Natural killer cell treated with Interleukin-12 subunit alpha and Interleukin-12 subunit beta and Interleukin-15 and Interleukin-18, amount 100 ng/mL, for 72 hours (primary cell): ENCODE results near the gene SOHLH1. TPM values are rescaled to one million over a fixed set of nuclear protein-coding genes. Genes with fewer than 3 reads are reported as not detected.

Experiments
- ATAC-seq, 2 donors: fragments of 150-1000 bp; cut with Tn5 transposase in 1 of 2; sonication (Bioruptor Pico), chemical (Tn5 transposase) in 1 of 2; 2 replicates each; pipeline ENCODE4 v1.10.0; 2021
- DNase-seq: peaks from one replicate; pipeline ENCODE4 v3.0.0; 2022; ENCODE audit warnings: low spot score
- H3K27ac Mint-ChIP-seq, 2 donors: 1 replicate in 1 of 2; 2 replicates in 1 of 2; pipeline ENCODE4 v1.8.0; 2022; ENCODE audit warnings: mixed read lengths in 2 of 2, mild to moderate bottlenecking in 1 of 2, moderate library complexity in 1 of 2
- H3K27me3 Mint-ChIP-seq, 2 donors: 1 replicate in 1 of 2; 2 replicates in 1 of 2; pipeline ENCODE4 v1.8.0; 2022; ENCODE audit warnings: mixed read lengths in 2 of 2
- H3K36me3 Mint-ChIP-seq: one replicate; pipeline ENCODE4 v1.8.0; 2022; ENCODE audit warnings: mixed read lengths
- H3K4me1 Mint-ChIP-seq, 2 donors: 1 replicate in 1 of 2; 2 replicates in 1 of 2; pipeline ENCODE4 v1.8.0; 2022; ENCODE audit warnings: low read depth in 2 of 2, mixed read lengths in 2 of 2, mild to moderate bottlenecking in 1 of 2
- H3K4me3 Mint-ChIP-seq: one replicate; pipeline ENCODE4 v1.8.0; 2022; ENCODE audit warnings: mixed read lengths
- H3K9me3 Mint-ChIP-seq: 2 replicates; pipeline ENCODE4 v1.8.0; 2022; ENCODE audit warnings: mixed read lengths
- total RNA-seq, 2 donors: library from RNA; stranded (reverse); gene quantifications; one replicate each; pipeline ENCODE4 v1.2.3, GENCODE V29; 2022

SOHLH1 gene
- total RNA-seq, 2 donors from 2014 or later, result not detected

- no peaks in the 10 kb centered on the region for H3K9me3 Mint-ChIP-seq
- no peak for ATAC-seq
- H3K4me1 Mint-ChIP-seq, result no peaks in the 10 kb centered on the region
- no peak overlapping the region for H3K4me3 Mint-ChIP-seq
- H3K27ac Mint-ChIP-seq, result no peak overlapping the region
- H3K36me3 Mint-ChIP-seq, result no peaks in the 10 kb centered on the region
- H3K27me3 Mint-ChIP-seq, result no peaks in the 10 kb centered on the region
- DNase-seq, result no peak
Observed at GRCh38 chr9:135693265-135693664, 6.0 kb downstream of the SOHLH1 start.

- H3K27me3 Mint-ChIP-seq, result no peaks in the 10 kb centered on the region
- H3K4me1 Mint-ChIP-seq, result no peaks in the 10 kb centered on the region
- no peaks in the 10 kb centered on the region for H3K36me3 Mint-ChIP-seq
- H3K27ac Mint-ChIP-seq, result no peak overlapping the region
- H3K4me3 Mint-ChIP-seq, result no peak overlapping the region
- no peaks in the 10 kb centered on the region for H3K9me3 Mint-ChIP-seq
- ATAC-seq, result no peak
- DNase-seq, result no peak
Observed at GRCh38 chr9:135692410-135692809, 6.9 kb downstream of the SOHLH1 start.

GRCh38 chr9:135690836-135691570, 8.3 kb downstream of the SOHLH1 start:
- ATAC-seq, result no peak
- no peak overlapping the region for H3K27ac Mint-ChIP-seq
- no peaks in the 10 kb centered on the region for H3K9me3 Mint-ChIP-seq
- H3K4me1 Mint-ChIP-seq, result no peaks in the 10 kb centered on the region
- H3K4me3 Mint-ChIP-seq, result no peak overlapping the region
- H3K36me3 Mint-ChIP-seq, result no peaks in the 10 kb centered on the region
- DNase-seq, result no peak
- H3K27me3 Mint-ChIP-seq, result no peaks in the 10 kb centered on the region

GRCh38 chr9:135689011-135689410, 10.3 kb downstream of the SOHLH1 start:
- no peaks in the 10 kb centered on the region for H3K4me1 Mint-ChIP-seq
- H3K27me3 Mint-ChIP-seq, result no peaks in the 10 kb centered on the region
- no peak overlapping the region for H3K4me3 Mint-ChIP-seq
- no peaks in the 10 kb centered on the region for H3K36me3 Mint-ChIP-seq
- DNase-seq (no peak), ATAC-seq (no peak)
- no peaks in the 10 kb centered on the region for H3K9me3 Mint-ChIP-seq
- H3K27ac Mint-ChIP-seq, result no peak overlapping the region

GRCh38 chr9:135687216-135687615, 12.1 kb downstream of the SOHLH1 start:
- no peak for ATAC-seq
- no peaks in the 10 kb centered on the region for H3K4me1 Mint-ChIP-seq
- H3K4me3 Mint-ChIP-seq, result no peak overlapping the region

GRCh38 chr9:135684691-135685090, 14.6 kb downstream of the SOHLH1 start:
- Mint-ChIP-seq H3K4me3 (no peak overlapping the region), H3K27me3 (peaks cover 0 to 2% of the 10 kb centered on the region in 2 donors), H3K36me3 (no peaks in the 10 kb centered on the region), H3K4me1 (no peaks in the 10 kb centered on the region), H3K27ac (no peak overlapping the region), H3K9me3 (no peaks in the 10 kb centered on the region)
- ATAC-seq (no peak), DNase-seq (no peak)

More at GRCh38 chr9:135687216-135687615, 12.1 kb downstream of the SOHLH1 start:
- Mint-ChIP-seq H3K9me3 (no peaks in the 10 kb centered on the region), H3K36me3 (no peaks in the 10 kb centered on the region), H3K27me3 (no peaks in the 10 kb centered on the region), H3K27ac (no peak overlapping the region)
- DNase-seq, result no peak

- Mint-ChIP-seq H3K4me3 (no peak overlapping the region), H3K9me3 (no peaks in the 10 kb centered on the region), H3K4me1 (no peaks in the 10 kb centered on the region), H3K27ac (no peak overlapping the region), H3K36me3 (no peaks in the 10 kb centered on the region), H3K27me3 (peaks cover 0 to 2% of the 10 kb centered on the region in 2 donors)
- DNase-seq (no peak), ATAC-seq (no peak)
Observed at GRCh38 chr9:135683401-135684034, 15.8 kb downstream of the SOHLH1 start.

- H3K4me1 Mint-ChIP-seq, result no peaks in the 10 kb centered on the region
- no peak for ATAC-seq
- no peak overlapping the region for H3K4me3 Mint-ChIP-seq
- H3K36me3 Mint-ChIP-seq, result no peaks in the 10 kb centered on the region
- no peak overlapping the region for H3K27ac Mint-ChIP-seq
- DNase-seq, result no peak
- H3K9me3 Mint-ChIP-seq, result no peaks in the 10 kb centered on the region
- H3K27me3 Mint-ChIP-seq, result peaks cover 0 to 2% of the 10 kb centered on the region in 2 donors
Observed at GRCh38 chr9:135681161-135681560, 18.1 kb downstream of the SOHLH1 start.

GRCh38 chr9:135680056-135680455, 19.2 kb downstream of the SOHLH1 start:
- DNase-seq, result no peak
- Mint-ChIP-seq H3K27ac (no peak overlapping the region), H3K27me3 (peaks cover 0 to 2% of the 10 kb centered on the region in 2 donors), H3K36me3 (no peaks in the 10 kb centered on the region), H3K4me1 (no peaks in the 10 kb centered on the region), H3K4me3 (no peak overlapping the region), H3K9me3 (no peaks in the 10 kb centered on the region)
- no peak for ATAC-seq

GRCh38 chr9:135678236-135679017, 20.9 kb downstream of the SOHLH1 start:
- H3K4me1 Mint-ChIP-seq, result no peaks in the 10 kb centered on the region
- H3K4me3 Mint-ChIP-seq, result no peak overlapping the region
- H3K27ac Mint-ChIP-seq, result no peak overlapping the region
- H3K36me3 Mint-ChIP-seq, result no peaks in the 10 kb centered on the region
- H3K27me3 Mint-ChIP-seq, result peaks cover 0 to 5% of the 10 kb centered on the region in 2 donors
- DNase-seq (no peak), ATAC-seq (peak in 1 of 2 donors; percentile 4)
- H3K9me3 Mint-ChIP-seq, result no peaks in the 10 kb centered on the region

GRCh38 chr9:135677641-135678168, 21.6 kb downstream of the SOHLH1 start:
- H3K4me3 Mint-ChIP-seq, result no peak overlapping the region
- H3K27ac Mint-ChIP-seq, result no peak overlapping the region
- H3K4me1 Mint-ChIP-seq, result no peaks in the 10 kb centered on the region
- no peaks in the 10 kb centered on the region for H3K36me3 Mint-ChIP-seq
- ATAC-seq (no peak), DNase-seq (no peak)
- H3K9me3 Mint-ChIP-seq, result no peaks in the 10 kb centered on the region
- peaks cover 0 to 5% of the 10 kb centered on the region in 2 donors for H3K27me3 Mint-ChIP-seq

- Mint-ChIP-seq H3K27ac (no peak overlapping the region), H3K9me3 (no peaks in the 10 kb centered on the region), H3K4me1 (no peaks in the 10 kb centered on the region), H3K27me3 (peaks cover 0 to 5% of the 10 kb centered on the region in 2 donors), H3K36me3 (no peaks in the 10 kb centered on the region), H3K4me3 (no peak overlapping the region)
- DNase-seq (no peak), ATAC-seq (no peak)
Observed at GRCh38 chr9:135676891-135677290, 22.4 kb downstream of the SOHLH1 start.

GRCh38 chr9:135674977-135675376, 24.3 kb downstream of the SOHLH1 start:
- ATAC-seq (no peak), DNase-seq (no peak)
- no peaks in the 10 kb centered on the region for H3K9me3 Mint-ChIP-seq
- peaks cover 0 to 3% of the 10 kb centered on the region in 2 donors for H3K27me3 Mint-ChIP-seq
- no peaks in the 10 kb centered on the region for H3K4me1 Mint-ChIP-seq
- H3K4me3 Mint-ChIP-seq, result no peak overlapping the region
- H3K27ac Mint-ChIP-seq, result no peak overlapping the region
- no peaks in the 10 kb centered on the region for H3K36me3 Mint-ChIP-seq

GRCh38 chr9:135673941-135674340, 25.3 kb downstream of the SOHLH1 start:
- Mint-ChIP-seq H3K9me3 (no peaks in the 10 kb centered on the region), H3K4me1 (no peaks in the 10 kb centered on the region), H3K27ac (no peak overlapping the region), H3K27me3 (peaks cover 0 to 3% of the 10 kb centered on the region in 2 donors), H3K4me3 (no peak overlapping the region), H3K36me3 (no peaks in the 10 kb centered on the region)
- DNase-seq (peak; percentile 38), ATAC-seq (no peak)
